NB4 (cell line): ENCODE data around the gene ZNF273.

Experiments used
- MYC ChIP-seq: IDR thresholded peaks from 2 replicates; pipeline ENCODE4 v1.6.1; 2011; ENCODE audit warnings: low read depth, low read length
- POLR2A ChIP-seq: IDR thresholded peaks from 2 replicates; pipeline ENCODE4 v1.6.1; 2011; ENCODE audit warnings: mild to moderate bottlenecking; ENCODE audit not compliant: insufficient read length; ENCODE audit errors: extremely low read depth
- TF ChIP-seq, protein P1 (sequence below): IDR thresholded peaks from one replicate; pipeline ENCODE4 v1.5.1; 2012; ENCODE audit warnings: low read depth, low read length
- TF ChIP-seq, protein P2 (sequence below): IDR thresholded peaks from 2 replicates; pipeline ENCODE4 v1.6.1; 2011; ENCODE audit warnings: low read depth, low read length

DNA sequence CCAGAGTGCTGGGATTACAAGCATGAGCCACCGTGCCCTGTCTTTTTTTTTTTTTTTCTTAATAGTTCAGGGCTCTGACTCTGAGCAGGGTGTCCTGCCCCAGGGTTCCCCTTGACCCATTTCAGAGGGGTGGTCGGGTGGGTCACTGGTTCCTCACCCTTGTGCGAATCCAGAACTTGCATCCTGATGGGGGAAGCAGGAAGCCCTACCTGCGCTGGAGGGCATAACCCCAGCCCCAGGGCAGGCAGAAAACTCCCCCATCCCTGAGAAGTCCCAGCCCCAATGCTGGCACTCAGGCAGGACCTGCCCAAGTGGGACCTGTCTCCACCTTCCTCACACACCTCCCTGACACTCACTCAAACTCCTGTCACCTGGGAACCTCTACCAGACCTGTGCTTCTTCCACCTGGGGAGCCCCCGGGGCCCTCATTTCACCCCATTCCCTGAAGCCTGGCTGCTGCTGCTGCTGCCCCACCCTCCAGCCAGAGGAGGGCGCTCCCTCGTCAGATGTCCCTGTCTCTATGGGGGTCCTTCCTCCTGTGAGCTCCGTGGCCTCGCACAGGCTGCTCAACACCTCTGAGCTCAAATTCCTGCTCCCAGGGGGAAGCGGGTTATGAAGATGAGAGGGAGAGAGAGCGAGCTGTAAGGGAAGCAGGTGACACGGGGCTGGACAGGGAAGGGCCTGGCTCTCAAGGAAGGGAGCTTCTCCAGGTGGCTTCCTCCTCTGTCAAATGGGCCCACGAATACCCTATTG, 15.1 kb upstream of the ZNF273 start:
- TF ChIP-seq, protein P1, sequence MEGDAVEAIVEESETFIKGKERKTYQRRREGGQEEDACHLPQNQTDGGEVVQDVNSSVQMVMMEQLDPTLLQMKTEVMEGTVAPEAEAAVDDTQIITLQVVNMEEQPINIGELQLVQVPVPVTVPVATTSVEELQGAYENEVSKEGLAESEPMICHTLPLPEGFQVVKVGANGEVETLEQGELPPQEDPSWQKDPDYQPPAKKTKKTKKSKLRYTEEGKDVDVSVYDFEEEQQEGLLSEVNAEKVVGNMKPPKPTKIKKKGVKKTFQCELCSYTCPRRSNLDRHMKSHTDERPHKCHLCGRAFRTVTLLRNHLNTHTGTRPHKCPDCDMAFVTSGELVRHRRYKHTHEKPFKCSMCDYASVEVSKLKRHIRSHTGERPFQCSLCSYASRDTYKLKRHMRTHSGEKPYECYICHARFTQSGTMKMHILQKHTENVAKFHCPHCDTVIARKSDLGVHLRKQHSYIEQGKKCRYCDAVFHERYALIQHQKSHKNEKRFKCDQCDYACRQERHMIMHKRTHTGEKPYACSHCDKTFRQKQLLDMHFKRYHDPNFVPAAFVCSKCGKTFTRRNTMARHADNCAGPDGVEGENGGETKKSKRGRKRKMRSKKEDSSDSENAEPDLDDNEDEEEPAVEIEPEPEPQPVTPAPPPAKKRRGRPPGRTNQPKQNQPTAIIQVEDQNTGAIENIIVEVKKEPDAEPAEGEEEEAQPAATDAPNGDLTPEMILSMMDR = peak; percentile 97
- TF ChIP-seq, protein P2, sequence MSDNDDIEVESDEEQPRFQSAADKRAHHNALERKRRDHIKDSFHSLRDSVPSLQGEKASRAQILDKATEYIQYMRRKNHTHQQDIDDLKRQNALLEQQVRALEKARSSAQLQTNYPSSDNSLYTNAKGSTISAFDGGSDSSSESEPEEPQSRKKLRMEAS = no peak
- TF ChIP-seq POLR2A (no peak), MYC (no peak)
